ENCODE results near the gene SHE.

- TF ChIP-seq POLR2AphosphoS5 (IDR thresholded peaks at IDR 0.05; ENCODE audit: low read depth, low read length) (no peak), POLR2A (IDR thresholded peaks at IDR 0.05; ENCODE audit: low read depth, low read length) (no peak), TAF1 (IDR thresholded peaks at IDR 0.05; ENCODE audit: borderline replicate concordance, low read depth, low read length) (no peak)
Measured at GRCh38 chr1:154448331-154448811, 53.8 kb downstream of the SHE start.
